Posterior vena cava (tissue), 2 donors: ENCODE measurements around the gene FAM50B. TPM values are rescaled to one million over a fixed set of nuclear protein-coding genes. Genes with fewer than 3 reads are reported as not detected.

ENCODE experiments used
- DNase-seq: peaks from one replicate; pipeline ENCODE4 v3.0.0-alpha.2; 2020; ENCODE audit warnings: low spot score
- intact Hi-C, 2 donors: fragments of 100-400 bp; cut with DNase I; formaldehyde crosslinking; loops; one replicate each; pipeline versions ENCODE4 v1.14.1 to v1.14.2; 2022 to 2023
- total RNA-seq, 2 donors: library from RNA; stranded (reverse); fragmentation: NEBNext Ultra II Directional; extraction: Animal tissue kit (Norgen Biotek cat#: 25700); gene quantifications; one replicate each; pipeline ENCODE4 v1.2.1, GENCODE V29; 2021
- donor health status: DM: yes; HTN: yes; CAD: no.
- donor health status: DM: yes; HTN: yes; CAD: no.

Gene FAM50B
- total RNA-seq, 2 donors from 2014 or later: 4.8 to 7.5 TPM

GRCh38 chr6:3867641-3868502, 18.7 kb downstream of the FAM50B start:
- no peak for DNase-seq
- intact Hi-C loops: no loop called here

- no peak for DNase-seq
- intact Hi-C loops: no loop called here
Measured at GRCh38 chr6:3868544-3868943, 19.4 kb downstream of the FAM50B start.

- intact Hi-C loops: no loop called here
- no peak for DNase-seq
Measured at GRCh38 chr6:3869284-3869631, 20.1 kb downstream of the FAM50B start.

GRCh38 chr6:3869632-3870527, 20.7 kb downstream of the FAM50B start:
- intact Hi-C loops: no loop called here
- no peak for DNase-seq

GRCh38 chr6:3870528-3870925, 21.4 kb downstream of the FAM50B start:
- DNase-seq: no peak
- intact Hi-C loops: no loop called here

- DNase-seq: no peak
- intact Hi-C loops: no loop called here
Measured at GRCh38 chr6:3871515-3871914, 22.3 kb downstream of the FAM50B start.

- no peak for DNase-seq
- intact Hi-C loops: no loop called here
Measured at GRCh38 chr6:3871939-3872338, 22.8 kb downstream of the FAM50B start.

GRCh38 chr6:3872370-3872854, 23.2 kb downstream of the FAM50B start:
- intact Hi-C loops: no loop called here
- no peak for DNase-seq

- intact Hi-C loops: no loop called here
- no peak for DNase-seq
Measured at GRCh38 chr6:3873051-3873450, 23.9 kb downstream of the FAM50B start.

GRCh38 chr6:3874069-3874468, 24.9 kb downstream of the FAM50B start:
- no peak for DNase-seq
- intact Hi-C loops: no loop called here

GRCh38 chr6:3875486-3875885, 26.3 kb downstream of the FAM50B start:
- no peak for DNase-seq
- intact Hi-C loops: no loop called here

- intact Hi-C loops: no loop called here
- peak; percentile 88 for DNase-seq
Measured at GRCh38 chr6:3876101-3876500, 26.9 kb downstream of the FAM50B start.

GRCh38 chr6:3876866-3877265, 27.7 kb downstream of the FAM50B start:
- no peak for DNase-seq
- intact Hi-C loops: no loop called here

- no peak for DNase-seq
- intact Hi-C loops: no loop called here
Measured at GRCh38 chr6:3878048-3878666, 29.0 kb downstream of the FAM50B start.

- DNase-seq: no peak
- intact Hi-C loops: no loop called here
Measured at GRCh38 chr6:3879194-3879952, 30.2 kb downstream of the FAM50B start.

- intact Hi-C loops: no loop called here
- no peak for DNase-seq
Measured at GRCh38 chr6:3881711-3882421, 32.7 kb downstream of the FAM50B start.

GRCh38 chr6:3882431-3882830, 33.3 kb downstream of the FAM50B start:
- intact Hi-C loops: no loop called here
- no peak for DNase-seq

- DNase-seq: no peak
- intact Hi-C loops: no loop called here
Measured at GRCh38 chr6:3882866-3883265, 33.7 kb downstream of the FAM50B start.
